Activated T-helper 17 cell treated with anti-CD3 and anti-CD28 coated beads, Interleukin-2, amount 50 U/mL, for 72 hours (primary cell): Measurements from ENCODE around the gene NDFIP1. TPM values are rescaled to one million over a fixed set of nuclear protein-coding genes. Genes with fewer than 3 reads are reported as not detected.
A peak's percentile ranks its signal among the peaks of the same experiment; 100 is the strongest.

Experiments
- ATAC-seq: fragments of 150-1000 bp; cut with Tn5 transposase; replicated peaks from 2 replicates; pipeline ENCODE4 v1.10.0; 2021; ENCODE audit warnings: mild to moderate bottlenecking, moderate library complexity
- H3K27ac Mint-ChIP-seq: one replicate; pipeline ENCODE4 v1.8.0; 2022; ENCODE audit warnings: mixed read lengths
- H3K27me3 Mint-ChIP-seq: one replicate; pipeline ENCODE4 v1.8.0; 2022; ENCODE audit warnings: mixed read lengths
- H3K36me3 Mint-ChIP-seq: one replicate; pipeline ENCODE4 v1.8.0; 2022; ENCODE audit warnings: low read depth, mild to moderate bottlenecking, mixed read lengths
- H3K4me1 Mint-ChIP-seq: one replicate; pipeline ENCODE4 v1.8.0; 2022; ENCODE audit warnings: mixed read lengths
- H3K4me3 Mint-ChIP-seq: one replicate; pipeline ENCODE4 v1.8.0; 2022; ENCODE audit warnings: mild to moderate bottlenecking, mixed read lengths
- H3K9me3 Mint-ChIP-seq: one replicate; pipeline ENCODE4 v1.8.0; 2022; ENCODE audit warnings: mixed read lengths
- total RNA-seq, 2 donors: library from RNA; stranded (reverse); gene quantifications; one replicate each; pipeline ENCODE4 v1.2.3, GENCODE V29; 2022

The NDFIP1 gene
- total RNA-seq, 2 donors from 2014 or later, result 35.0 to 101 TPM

DNA sequence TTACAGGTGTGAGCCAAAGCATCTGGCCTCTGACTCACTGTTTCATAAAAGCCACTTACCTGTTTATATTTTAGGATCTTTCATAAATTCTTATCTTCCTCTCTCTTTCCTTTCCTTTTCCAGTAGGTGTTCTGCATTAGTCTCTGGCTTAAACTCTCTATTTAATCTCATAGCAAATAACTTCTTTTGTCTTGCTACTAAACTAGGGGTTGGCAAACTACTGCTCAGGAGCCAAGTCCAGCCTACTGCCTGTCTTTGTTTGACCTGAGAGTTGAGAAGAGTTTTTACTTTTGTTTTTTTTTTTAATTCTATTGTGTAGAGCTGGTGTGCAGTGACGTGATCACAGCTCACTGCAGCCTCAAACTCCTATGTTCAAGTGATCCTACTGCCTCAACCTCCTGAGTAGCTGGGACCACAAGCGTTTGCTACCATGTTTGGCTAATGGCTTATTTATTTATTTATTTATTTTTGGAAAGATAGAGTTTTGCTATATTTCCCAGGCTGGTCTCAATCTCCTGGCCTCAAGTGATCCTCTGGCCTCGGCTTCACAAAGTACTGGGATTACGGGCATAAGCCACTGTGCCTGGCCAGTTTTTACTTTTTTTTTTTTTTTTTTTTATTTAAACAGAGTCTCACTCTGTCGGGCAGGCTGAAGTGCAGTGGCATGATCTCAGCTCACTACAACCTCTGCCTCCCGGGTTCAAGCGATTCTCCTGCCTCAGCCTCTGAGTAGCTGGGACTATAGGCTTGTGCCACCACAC is 5.4 kb upstream of the NDFIP1 start:
- peaks cover 43% of the 10 kb centered on the region for H3K4me1 Mint-ChIP-seq
- H3K27me3 Mint-ChIP-seq, result no peaks in the 10 kb centered on the region
- no peak for ATAC-seq
- no peak overlapping the region for H3K27ac Mint-ChIP-seq
- no peak overlapping the region for H3K4me3 Mint-ChIP-seq
- peaks cover 3% of the 10 kb centered on the region for H3K9me3 Mint-ChIP-seq
- no peaks in the 10 kb centered on the region for H3K36me3 Mint-ChIP-seq

DNA sequence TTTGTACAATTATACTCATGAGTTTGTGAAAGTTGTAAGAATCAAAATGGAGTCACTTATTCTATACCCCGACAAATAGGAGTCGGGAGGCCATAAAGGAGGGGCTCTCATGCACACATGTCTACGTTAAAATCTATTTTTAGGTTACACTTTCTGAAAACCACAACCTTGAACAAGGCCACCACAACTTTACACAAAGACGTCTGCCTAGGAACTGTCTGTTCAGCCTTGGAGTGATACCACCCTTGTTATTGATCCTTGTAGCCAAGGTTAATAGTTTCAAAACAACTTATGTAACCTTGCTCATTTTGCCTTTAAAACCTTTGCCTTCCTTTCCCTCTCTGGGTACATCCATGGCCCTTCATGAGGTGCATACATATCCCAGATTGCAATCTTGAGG is 4.1 kb upstream of the NDFIP1 start:
- peaks cover 5% of the 10 kb centered on the region for H3K36me3 Mint-ChIP-seq
- H3K9me3 Mint-ChIP-seq, result peaks cover 3% of the 10 kb centered on the region
- H3K27me3 Mint-ChIP-seq, result no peaks in the 10 kb centered on the region
- ATAC-seq, result peak; percentile 10
- peak overlapping the region; percentile 45 for H3K27ac Mint-ChIP-seq
- peaks cover 43% of the 10 kb centered on the region for H3K4me1 Mint-ChIP-seq
- peak overlapping the region; percentile 58 for H3K4me3 Mint-ChIP-seq

DNA sequence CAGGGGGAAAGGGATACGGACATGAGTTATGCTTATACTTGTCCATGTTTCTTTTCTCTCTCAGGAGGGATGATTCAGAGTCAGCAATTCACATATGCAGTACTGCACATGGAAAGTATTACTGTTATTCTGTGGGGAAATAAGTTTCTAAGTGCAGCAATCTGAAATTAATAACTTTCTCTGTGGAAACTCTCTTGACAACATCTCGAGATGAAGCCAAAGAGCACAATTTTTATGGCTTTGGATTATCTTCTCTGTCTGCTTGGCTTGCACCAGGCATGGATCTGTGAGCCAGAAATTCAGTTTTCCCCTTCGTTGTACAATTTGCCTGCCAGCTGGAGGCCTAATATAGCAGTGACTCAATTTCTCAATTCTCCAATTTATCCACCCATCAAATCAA is 2.5 kb upstream of the NDFIP1 start:
- Mint-ChIP-seq H3K27ac (peak overlapping the region; percentile 45), H3K4me3 (peak overlapping the region; percentile 58), H3K27me3 (no peaks in the 10 kb centered on the region), H3K9me3 (peaks cover 3% of the 10 kb centered on the region), H3K36me3 (peaks cover 21% of the 10 kb centered on the region), H3K4me1 (peaks cover 47% of the 10 kb centered on the region)
- ATAC-seq, result no peak

DNA sequence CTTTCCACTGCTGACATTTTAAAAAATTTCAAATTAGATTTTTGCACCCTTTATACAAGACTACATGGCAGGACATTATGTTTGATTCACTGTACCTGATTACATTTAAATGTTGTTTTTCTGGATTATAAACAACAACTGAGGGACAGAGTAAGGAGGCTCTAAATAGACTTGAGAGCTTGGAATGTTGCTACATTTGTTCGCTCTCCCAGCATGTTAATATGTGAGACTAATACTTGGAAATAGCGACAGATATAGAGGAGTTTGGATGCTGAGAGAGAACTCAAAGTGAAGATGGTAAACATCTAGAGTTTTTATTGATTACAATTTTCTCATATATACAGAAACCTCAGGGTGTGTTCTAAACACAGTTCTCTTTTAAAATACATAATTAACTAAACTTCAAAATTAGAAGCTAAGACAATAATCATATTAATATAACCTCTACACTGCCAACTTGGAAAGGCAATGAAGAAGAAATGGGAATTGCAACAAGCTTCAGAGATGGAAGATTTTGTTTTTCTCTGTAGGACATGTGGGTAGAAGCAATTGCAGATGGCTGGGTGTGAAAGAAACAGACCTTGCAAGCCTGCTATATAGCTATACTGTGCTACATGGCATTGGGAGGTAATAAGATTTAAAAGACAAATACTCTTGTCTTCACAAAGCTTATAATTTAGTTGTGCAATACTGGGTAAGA is 1.4 kb upstream of the NDFIP1 start:
- Mint-ChIP-seq H3K4me1 (peaks cover 48% of the 10 kb centered on the region), H3K27me3 (no peaks in the 10 kb centered on the region), H3K9me3 (no peaks in the 10 kb centered on the region), H3K4me3 (peak overlapping the region; percentile 86), H3K36me3 (peaks cover 32% of the 10 kb centered on the region), H3K27ac (peak overlapping the region; percentile 93)
- ATAC-seq, result no peak

DNA sequence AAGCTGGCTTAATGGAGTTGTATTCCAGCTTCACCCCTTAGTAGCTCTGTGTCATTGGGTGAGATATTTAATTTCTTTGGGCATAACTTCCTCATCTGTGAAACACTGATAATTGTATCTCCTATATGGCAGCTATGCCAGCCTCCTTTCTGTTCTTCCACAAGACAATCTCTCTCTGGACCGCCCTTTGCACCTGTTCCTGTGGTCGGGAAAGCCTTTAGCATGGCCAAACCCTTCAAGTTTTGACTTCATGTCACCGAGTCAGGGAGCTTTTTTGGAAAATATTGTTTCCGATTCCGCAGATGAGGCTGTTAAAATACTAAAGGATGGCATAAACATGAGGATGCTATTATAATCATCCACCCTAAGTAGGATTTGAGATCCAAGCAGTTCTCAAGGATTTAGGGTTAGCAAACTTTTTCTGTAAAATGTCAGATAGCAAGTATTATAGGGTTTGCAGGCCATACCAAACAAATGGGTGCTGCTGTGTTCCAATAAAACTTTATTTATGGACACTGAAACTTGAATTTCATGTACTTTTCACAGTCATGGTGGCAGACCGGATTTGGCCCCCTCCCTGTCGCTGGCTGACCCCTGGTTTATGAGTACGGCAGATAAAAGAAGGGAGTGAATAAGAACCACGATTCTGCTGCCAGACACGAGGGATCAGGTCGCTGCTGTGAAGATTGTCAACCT is 695 bp upstream of the NDFIP1 start:
- Mint-ChIP-seq H3K27ac (peak overlapping the region; percentile 93), H3K4me3 (peak overlapping the region; percentile 86), H3K36me3 (peaks cover 38% of the 10 kb centered on the region), H3K4me1 (peaks cover 49% of the 10 kb centered on the region), H3K27me3 (no peaks in the 10 kb centered on the region), H3K9me3 (peaks cover under 1% of the 10 kb centered on the region)
- no peak for ATAC-seq

DNA sequence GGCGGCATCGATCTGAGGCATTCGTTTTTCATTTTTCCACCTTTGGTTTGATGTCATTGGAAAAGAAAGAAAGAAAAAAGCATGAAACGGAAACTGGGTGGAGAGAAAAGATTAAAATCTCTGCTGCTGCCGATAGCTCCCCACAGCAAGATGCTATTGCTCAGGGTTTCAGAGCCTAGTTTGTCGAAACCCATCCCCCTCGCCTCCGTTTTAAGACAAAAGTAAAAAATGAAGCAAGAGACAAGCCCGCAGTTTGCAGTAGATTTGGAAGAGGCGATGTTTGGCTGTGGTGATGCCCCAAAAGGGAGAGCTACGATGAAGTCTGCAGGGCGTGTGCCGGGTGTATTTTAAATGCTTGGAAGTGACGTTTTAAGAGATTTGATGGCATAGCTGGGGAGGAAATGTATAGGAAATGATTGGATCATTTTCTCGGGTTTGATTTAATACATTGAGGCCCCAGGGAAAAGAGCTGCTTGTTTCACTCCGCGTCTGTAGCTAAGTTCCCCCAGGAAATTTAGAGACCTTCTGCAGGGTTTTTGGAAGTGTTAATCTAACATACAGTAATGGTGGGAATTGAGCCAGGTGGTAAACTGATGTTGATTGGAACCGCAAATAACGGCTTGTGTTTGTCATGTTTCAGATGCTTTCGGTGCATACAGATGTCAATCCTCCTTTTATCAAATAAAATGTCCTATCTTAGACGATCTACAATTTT is 909 bp downstream of the NDFIP1 start:
- Mint-ChIP-seq H3K27ac (peak overlapping the region; percentile 98), H3K9me3 (peaks cover 3% of the 10 kb centered on the region), H3K4me3 (peak overlapping the region; percentile 95), H3K36me3 (peaks cover 54% of the 10 kb centered on the region), H3K27me3 (no peaks in the 10 kb centered on the region), H3K4me1 (peaks cover 55% of the 10 kb centered on the region)
- ATAC-seq, result peak; percentile 44

DNA sequence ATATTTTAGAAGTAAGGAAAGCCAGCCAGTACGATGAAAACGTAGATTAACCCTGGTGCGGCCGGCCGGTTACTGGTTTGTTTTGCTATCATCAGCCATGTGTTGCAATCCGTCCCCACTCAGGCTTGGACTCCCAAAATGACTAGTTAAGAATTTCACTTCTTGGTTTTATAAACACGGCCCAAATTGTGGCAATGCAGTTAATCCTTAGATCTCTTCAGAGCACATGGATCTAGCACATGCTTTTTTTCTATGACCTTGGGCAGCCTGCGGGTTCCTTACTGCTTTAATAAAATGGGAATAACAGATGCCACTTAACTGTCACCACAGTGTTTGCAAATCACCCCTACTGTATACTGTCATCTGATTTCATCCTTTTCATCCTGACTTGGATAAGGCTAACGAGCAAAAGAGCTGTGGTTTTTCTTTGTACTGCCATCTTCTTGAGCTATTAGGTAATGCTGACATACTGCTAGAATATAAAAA is 1.5 kb downstream of the NDFIP1 start:
- Mint-ChIP-seq H3K4me1 (peaks cover 49% of the 10 kb centered on the region), H3K27ac (peak overlapping the region; percentile 98), H3K9me3 (peaks cover 3% of the 10 kb centered on the region), H3K27me3 (no peaks in the 10 kb centered on the region), H3K4me3 (peak overlapping the region; percentile 95), H3K36me3 (peaks cover 58% of the 10 kb centered on the region)
- ATAC-seq, result peak; percentile 18

DNA sequence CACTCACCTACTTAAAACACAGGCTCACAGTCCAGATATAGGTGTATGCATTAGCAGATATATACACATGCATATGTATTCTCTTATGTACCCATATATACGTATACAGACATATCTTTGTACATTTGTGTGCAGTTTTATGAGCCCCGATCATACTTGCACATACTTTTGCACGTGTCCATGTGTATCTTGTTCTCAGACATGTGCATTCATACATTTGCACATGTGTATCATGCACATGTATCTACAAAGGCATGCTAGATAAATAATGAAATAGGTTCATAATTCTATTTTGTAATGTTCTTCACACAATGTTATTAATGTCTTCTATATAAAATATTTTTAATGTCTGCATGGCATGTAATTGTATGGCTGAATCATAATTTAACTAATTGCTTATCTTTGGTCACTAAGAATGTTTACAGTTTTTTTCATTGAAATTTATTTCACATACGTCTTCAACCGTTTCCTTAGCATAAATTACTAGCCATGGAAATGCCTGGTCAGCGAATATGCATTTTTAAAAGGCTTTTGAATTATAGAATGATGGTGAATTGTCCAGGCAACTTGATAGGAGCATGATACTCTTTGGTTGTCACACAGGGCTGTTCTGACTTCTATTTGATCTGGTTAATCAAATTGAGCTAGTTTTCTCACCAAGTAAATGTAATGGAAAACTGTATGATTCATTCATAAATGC is 2.6 kb downstream of the NDFIP1 start:
- H3K36me3 Mint-ChIP-seq, result peaks cover 68% of the 10 kb centered on the region
- no peaks in the 10 kb centered on the region for H3K27me3 Mint-ChIP-seq
- H3K27ac Mint-ChIP-seq, result peak overlapping the region; percentile 16

DNA sequence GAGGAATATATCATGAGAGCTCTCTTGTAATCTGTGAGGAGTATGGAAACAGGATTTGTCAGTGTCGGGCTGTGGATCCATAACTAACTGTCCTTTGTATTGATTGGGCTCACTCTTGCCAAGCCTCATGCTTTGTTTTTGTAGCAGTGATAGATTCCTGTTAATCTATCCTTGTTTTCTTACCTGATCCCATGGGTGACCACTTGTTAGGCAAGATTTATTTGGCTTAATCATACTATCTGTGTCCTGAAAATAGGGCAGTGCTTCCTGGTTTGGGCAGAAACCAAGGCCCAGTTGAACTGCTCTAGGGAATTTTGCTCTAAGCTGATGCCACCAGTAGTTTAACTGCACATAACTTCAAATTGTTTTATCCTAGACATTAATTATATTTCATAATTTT is 6.1 kb downstream of the NDFIP1 start:
- Mint-ChIP-seq H3K27ac (no peak overlapping the region), H3K4me3 (peak overlapping the region; percentile 95), H3K27me3 (no peaks in the 10 kb centered on the region), H3K36me3 (peaks cover 94% of the 10 kb centered on the region), H3K9me3 (peaks cover 3% of the 10 kb centered on the region), H3K4me1 (peaks cover 55% of the 10 kb centered on the region)
- ATAC-seq, result no peak

More for the DNA sequence above, 2.6 kb downstream of the NDFIP1 start:
- Mint-ChIP-seq H3K4me3 (peak overlapping the region; percentile 95), H3K9me3 (peaks cover 3% of the 10 kb centered on the region), H3K4me1 (peaks cover 44% of the 10 kb centered on the region)
- no peak for ATAC-seq

DNA sequence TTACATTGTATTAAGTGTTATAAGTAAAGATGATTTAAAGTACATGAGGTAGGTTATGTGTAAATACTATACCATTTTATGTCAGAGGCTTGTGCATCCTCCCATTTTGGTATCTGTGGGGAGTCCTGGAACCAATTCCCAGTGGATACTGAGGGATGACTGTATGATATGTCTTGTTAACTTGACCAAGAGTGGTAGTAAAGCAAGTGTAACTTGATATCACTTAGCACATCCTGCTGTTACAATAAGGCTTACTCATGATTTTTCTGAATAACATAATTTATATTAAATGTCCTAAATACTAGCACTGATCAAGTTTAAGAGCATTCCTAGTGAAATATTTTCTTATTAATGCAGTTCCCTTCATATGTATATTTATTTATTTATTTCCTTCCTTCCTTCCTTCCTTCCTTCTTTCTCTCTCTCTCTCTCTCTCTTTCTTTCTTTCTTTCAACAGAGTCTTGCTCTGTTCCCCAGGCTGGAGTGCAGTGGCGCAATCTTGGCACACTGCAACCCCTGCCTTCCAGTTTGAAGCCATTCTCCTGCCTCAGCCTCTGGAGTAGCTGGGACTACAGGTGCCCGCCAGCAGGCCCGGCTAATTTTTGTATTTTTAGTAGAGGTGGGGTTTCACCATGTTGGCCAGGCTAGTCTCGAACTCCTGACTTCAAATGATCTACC is 7.5 kb downstream of the NDFIP1 start:
- H3K27me3 Mint-ChIP-seq, result no peaks in the 10 kb centered on the region
- no peak overlapping the region for H3K27ac Mint-ChIP-seq
- peaks cover 93% of the 10 kb centered on the region for H3K36me3 Mint-ChIP-seq
- ATAC-seq, result no peak
- peaks cover 56% of the 10 kb centered on the region for H3K4me1 Mint-ChIP-seq
- peaks cover 3% of the 10 kb centered on the region for H3K9me3 Mint-ChIP-seq
- H3K4me3 Mint-ChIP-seq, result peak overlapping the region; percentile 52

DNA sequence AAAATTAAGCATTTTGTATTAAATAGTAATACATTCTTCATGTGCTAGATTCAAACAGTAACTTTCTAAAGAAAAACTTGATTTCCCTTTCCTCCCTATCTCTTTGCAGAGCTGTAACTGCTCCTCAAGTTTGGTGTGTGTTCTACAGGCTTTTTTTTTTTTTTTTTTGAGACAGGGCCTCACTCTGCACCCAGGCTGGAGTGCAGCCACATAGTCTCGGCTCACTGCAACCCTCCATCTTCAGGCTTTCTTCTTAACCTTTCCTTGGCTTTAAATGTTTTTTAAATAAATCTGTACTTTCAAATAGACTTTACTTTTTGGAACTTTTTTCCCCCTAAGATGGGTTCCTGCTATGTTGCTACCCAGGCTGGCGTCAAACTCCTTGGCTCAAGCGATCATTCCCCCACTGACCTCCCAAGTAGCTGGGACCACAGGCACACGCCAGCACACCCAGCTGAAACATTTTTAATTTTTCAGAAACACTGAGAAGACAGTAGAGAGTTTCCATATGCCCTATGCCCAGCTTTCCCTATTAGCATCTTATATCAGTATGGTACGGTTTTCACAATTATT is 9.1 kb downstream of the NDFIP1 start:
- Mint-ChIP-seq H3K4me1 (peaks cover 64% of the 10 kb centered on the region), H3K4me3 (peak overlapping the region; percentile 52), H3K27me3 (no peaks in the 10 kb centered on the region), H3K36me3 (peaks cover 93% of the 10 kb centered on the region), H3K27ac (peak overlapping the region; percentile 29), H3K9me3 (peaks cover 3% of the 10 kb centered on the region)
- no peak for ATAC-seq

DNA sequence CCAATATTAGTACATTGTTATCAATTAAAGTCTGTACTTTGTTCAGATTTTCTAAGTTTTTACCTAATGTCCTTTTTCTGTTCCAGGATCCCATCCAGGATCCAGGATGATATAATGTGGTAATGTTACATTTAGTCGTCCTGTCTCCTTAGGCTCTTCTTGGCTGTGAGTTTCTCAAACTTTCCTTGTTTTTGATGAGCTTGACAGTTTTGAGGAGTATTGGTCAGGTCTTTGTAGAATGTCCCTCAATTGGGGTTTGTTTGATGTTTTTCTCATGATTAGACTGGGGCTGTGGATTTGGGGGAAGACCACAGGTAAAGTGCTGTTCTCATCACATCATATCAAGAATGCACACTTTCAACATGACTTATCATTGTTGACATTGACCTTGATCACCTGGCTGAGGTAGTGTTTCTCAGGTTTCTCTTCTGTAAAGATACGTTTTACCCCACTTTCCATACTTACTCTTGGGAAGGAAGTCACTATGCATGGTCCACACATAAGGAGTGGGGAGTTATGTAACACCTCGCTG is 9.6 kb downstream of the NDFIP1 start:
- Mint-ChIP-seq H3K9me3 (no peaks in the 10 kb centered on the region), H3K4me3 (peak overlapping the region; percentile 52), H3K4me1 (peaks cover 61% of the 10 kb centered on the region), H3K27me3 (no peaks in the 10 kb centered on the region), H3K36me3 (peaks cover 93% of the 10 kb centered on the region), H3K27ac (peak overlapping the region; percentile 29)
- ATAC-seq, result peak; percentile 81
